Activated T-helper 2 cell treated with anti-CD3 and anti-CD28 coated beads, Interferon-gamma antibody, Interleukin-2, Interleukin-4, amounts not matched to agents 10 μg/mL and 5 μg/mL and 100 μg/mL, durations not matched to agents 14 hours and 24 hours and 36 hours (primary cell): Measurements from ENCODE around the gene ATF7. TPM values are rescaled to one million over a fixed set of nuclear protein-coding genes. Genes with fewer than 3 reads are reported as not detected.

Experiments
- DNase-seq: peaks from one replicate; pipeline ENCODE4 v3.0.0; 2021; ENCODE audit warnings: low spot score
- H3K27ac Mint-ChIP-seq: one replicate; pipeline ENCODE4 v1.8.0; 2021; ENCODE audit warnings: mixed read lengths
- H3K27me3 Mint-ChIP-seq: one replicate; pipeline ENCODE4 v1.8.0; 2021; ENCODE audit warnings: low read depth, mixed read lengths
- H3K36me3 Mint-ChIP-seq: one replicate; pipeline ENCODE4 v1.8.0; 2021; ENCODE audit warnings: low read depth, mixed read lengths
- H3K4me1 Mint-ChIP-seq: one replicate; pipeline ENCODE4 v1.8.0; 2021; ENCODE audit warnings: low read depth, mixed read lengths
- H3K4me3 Mint-ChIP-seq: one replicate; pipeline ENCODE4 v1.8.0; 2021; ENCODE audit warnings: low read depth, mild to moderate bottlenecking, moderate library complexity, mixed read lengths
- H3K9me3 Mint-ChIP-seq: one replicate; pipeline ENCODE4 v1.8.0; 2021; ENCODE audit warnings: mixed read lengths
- intact Hi-C: fragments of 100-400 bp; cut with micrococcal nuclease; formaldehyde crosslinking; loops from one replicate; pipeline ENCODE4 v1.15.1; 2023
- total RNA-seq: library from RNA; stranded (reverse); gene quantifications from 2 replicates; pipeline ENCODE4 v1.2.3, GENCODE V29; 2022

ATF7 gene
- total RNA-seq, 1 donor from 2014 or later: 32.0 TPM

DNA sequence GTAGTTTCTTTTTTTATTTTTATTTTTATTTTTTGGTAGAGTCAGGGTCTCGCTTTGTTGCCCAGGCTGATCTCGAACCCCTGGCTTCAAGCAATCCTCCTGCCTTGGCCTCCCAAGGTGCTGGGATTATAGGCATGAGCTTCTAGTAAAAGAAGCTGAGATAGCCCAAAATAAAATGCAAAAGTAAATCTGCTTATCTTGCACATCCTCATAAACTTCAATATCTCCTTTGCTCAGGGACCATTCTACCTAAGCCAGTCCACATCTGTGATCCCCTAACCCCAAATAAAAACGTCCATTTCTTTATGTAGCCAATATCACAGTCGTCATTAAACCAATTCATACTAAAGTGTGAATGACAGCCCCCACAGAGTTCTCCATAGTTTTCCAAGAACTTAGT is 36.3 kb downstream of the ATF7 start:
- intact Hi-C loops: no loop called here
- H3K27ac Mint-ChIP-seq: no peak overlapping the region
- H3K9me3 Mint-ChIP-seq: no peaks in the 10 kb centered on the region
- peaks cover 6% of the 10 kb centered on the region for H3K36me3 Mint-ChIP-seq
- H3K4me1 Mint-ChIP-seq: peaks cover 49% of the 10 kb centered on the region
- H3K27me3 Mint-ChIP-seq: no peaks in the 10 kb centered on the region
- no peak for DNase-seq
- H3K4me3 Mint-ChIP-seq: no peak overlapping the region

DNA sequence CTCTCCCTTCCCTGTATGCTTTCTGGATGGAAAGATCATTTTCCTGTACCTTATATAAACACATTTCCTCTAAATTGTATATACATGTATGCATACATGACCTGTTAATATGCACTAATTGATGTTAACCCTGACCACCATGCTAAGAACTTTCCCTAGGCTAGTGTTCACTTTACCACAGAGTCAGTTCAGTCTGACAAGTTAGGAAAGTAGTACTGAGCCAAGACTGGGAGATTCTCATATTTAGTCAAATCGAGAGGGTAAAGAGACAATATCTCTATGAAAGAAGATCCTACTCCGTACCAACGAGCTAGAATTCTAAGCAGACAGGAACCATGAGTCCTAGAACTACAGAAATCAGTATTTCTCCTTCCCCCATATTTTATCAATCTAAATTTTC is 36.8 kb downstream of the ATF7 start:
- peaks cover 6% of the 10 kb centered on the region for H3K36me3 Mint-ChIP-seq
- H3K4me3 Mint-ChIP-seq: no peak overlapping the region
- H3K27ac Mint-ChIP-seq: peak overlapping the region; percentile 44
- no peaks in the 10 kb centered on the region for H3K27me3 Mint-ChIP-seq
- intact Hi-C loops: no loop called here
- DNase-seq: no peak
- peaks cover 49% of the 10 kb centered on the region for H3K4me1 Mint-ChIP-seq
- no peaks in the 10 kb centered on the region for H3K9me3 Mint-ChIP-seq

DNA sequence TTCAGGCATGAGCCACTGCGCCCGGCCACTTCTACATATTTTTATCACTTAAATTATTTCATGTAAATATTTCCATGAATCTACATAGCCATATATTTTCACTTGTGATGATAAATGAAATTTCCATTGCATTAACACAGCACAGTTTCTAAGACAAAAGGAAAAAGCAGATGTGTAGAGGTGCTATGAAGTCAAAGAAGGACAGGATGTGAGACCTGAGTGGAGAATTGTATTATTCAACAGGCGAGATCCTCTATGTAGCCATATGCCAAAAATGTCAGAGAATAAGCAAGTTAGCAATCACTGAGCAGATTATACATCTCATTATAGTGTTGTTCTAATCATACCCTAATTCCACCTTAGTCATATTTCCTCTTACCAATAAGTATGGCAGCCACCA is 38.1 kb downstream of the ATF7 start:
- Mint-ChIP-seq H3K4me3 (no peak overlapping the region), H3K27me3 (no peaks in the 10 kb centered on the region), H3K27ac (no peak overlapping the region), H3K4me1 (peaks cover 49% of the 10 kb centered on the region), H3K9me3 (no peaks in the 10 kb centered on the region), H3K36me3 (peaks cover 10% of the 10 kb centered on the region)
- DNase-seq: no peak
- intact Hi-C loops: no loop called here

DNA sequence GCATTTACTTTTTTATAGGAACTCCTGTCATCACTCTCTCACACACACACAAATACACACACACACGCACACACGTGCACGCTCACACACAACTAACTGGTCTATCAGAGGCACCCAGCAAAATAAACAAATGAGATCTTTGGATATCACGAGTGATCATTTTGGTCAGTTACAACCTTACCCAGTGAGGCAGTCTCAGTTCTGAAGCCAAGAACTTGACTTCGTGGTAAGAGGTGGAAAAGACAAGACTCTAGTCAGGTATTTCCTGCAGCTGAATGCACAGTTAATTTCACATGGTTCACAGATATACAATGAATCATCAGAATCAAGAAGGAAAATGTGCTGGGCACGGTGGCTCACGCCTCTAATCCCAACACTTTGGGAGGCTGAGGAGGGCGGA is 39.4 kb downstream of the ATF7 start:
- no peaks in the 10 kb centered on the region for H3K27me3 Mint-ChIP-seq
- peaks cover 44% of the 10 kb centered on the region for H3K4me1 Mint-ChIP-seq
- intact Hi-C loops: no loop called here
- peaks cover 10% of the 10 kb centered on the region for H3K36me3 Mint-ChIP-seq
- no peak overlapping the region for H3K4me3 Mint-ChIP-seq
- peak overlapping the region; percentile 38 for H3K27ac Mint-ChIP-seq
- H3K9me3 Mint-ChIP-seq: no peaks in the 10 kb centered on the region
- DNase-seq: no peak

DNA sequence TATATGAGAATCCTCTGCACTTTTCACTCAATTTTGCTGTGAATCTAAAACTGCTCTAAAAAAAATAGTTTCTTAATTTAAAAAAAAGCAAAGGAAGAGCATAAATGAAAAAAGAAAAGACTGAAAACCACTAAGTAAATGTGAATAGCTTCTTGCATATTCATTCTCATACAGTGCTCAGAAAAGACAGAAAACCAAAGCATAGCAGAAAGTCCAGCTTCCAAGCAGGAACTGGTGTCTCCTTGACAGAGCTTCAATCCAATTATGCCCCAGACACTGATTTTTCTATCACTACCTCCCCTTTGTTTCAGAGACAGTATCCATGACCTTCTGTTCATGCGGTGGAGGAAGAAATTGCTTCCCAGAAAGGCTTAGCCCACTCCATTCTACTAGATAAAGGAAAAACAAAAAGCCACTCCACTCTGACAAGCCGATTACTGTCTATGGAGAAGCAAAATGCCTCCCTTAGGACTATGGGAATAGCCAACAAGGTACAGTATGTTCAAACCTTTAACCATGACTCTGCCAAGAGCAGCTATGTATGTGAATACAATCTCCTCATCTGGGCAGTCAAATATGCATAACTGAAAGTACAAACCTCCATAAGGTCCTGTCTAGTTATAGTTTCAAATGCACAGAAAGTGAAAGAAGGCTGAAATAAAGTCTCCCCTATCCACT is 40.6 kb downstream of the ATF7 start:
- no peaks in the 10 kb centered on the region for H3K9me3 Mint-ChIP-seq
- intact Hi-C loops: no loop called here
- no peaks in the 10 kb centered on the region for H3K27me3 Mint-ChIP-seq
- H3K4me1 Mint-ChIP-seq: peaks cover 47% of the 10 kb centered on the region
- DNase-seq: no peak
- H3K4me3 Mint-ChIP-seq: no peak overlapping the region
- H3K36me3 Mint-ChIP-seq: peaks cover 10% of the 10 kb centered on the region
- H3K27ac Mint-ChIP-seq: no peak overlapping the region

DNA sequence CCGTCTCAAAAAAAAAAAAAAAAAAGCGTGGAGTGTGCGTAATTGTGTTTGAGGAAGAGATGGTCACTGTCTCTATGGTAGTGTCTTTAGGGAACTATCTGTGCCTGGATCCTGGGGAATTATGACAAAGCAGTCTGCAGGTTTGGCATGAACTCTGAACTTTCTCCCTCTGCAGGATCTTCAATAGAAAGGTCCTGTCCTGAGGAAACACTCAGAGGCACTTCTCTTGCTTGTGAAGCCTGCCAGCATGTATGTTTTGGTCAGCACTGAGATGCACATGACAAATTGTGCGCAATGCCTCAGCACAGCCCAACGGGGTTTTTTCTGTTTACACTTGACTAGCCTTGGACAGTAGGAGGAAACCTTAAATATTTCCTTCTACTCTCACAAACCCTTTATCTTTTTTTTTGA is 46.6 kb downstream of the ATF7 start:
- Mint-ChIP-seq H3K27me3 (no peaks in the 10 kb centered on the region), H3K4me3 (no peak overlapping the region), H3K4me1 (peaks cover 32% of the 10 kb centered on the region), H3K27ac (no peak overlapping the region), H3K9me3 (no peaks in the 10 kb centered on the region), H3K36me3 (peaks cover 23% of the 10 kb centered on the region)
- intact Hi-C loops: loop anchor here (5.0 kb wide), 1 partner anchor 37 kb away; no protein-coding TSS in a partner anchor
- DNase-seq: no peak

DNA sequence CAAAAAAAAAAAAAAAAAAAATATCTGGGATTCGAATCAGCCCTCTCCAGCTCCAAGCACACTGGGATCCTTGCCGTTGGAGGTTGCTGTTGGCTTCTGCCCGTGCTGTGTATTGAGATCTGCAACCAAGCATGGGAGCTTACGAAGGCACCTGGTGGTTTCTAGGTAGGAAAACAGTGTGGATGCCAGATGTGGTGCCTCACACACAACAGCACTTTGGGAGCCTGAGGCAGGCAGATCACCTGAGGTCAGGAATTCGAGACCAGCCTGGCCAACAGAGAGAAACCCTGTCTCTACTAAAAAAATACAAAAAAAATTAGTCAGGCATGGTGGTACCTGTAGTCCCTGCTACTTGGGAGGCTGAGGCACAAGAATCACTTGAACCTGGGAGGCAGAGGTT is 47.4 kb downstream of the ATF7 start:
- no peak for DNase-seq
- intact Hi-C loops: loop anchor here (5.0 kb wide), 1 partner anchor 36 kb away; no protein-coding TSS in a partner anchor
- Mint-ChIP-seq H3K27me3 (no peaks in the 10 kb centered on the region), H3K27ac (peak overlapping the region; percentile 19), H3K4me1 (peaks cover 38% of the 10 kb centered on the region), H3K4me3 (no peak overlapping the region), H3K36me3 (peaks cover 26% of the 10 kb centered on the region), H3K9me3 (no peaks in the 10 kb centered on the region)

DNA sequence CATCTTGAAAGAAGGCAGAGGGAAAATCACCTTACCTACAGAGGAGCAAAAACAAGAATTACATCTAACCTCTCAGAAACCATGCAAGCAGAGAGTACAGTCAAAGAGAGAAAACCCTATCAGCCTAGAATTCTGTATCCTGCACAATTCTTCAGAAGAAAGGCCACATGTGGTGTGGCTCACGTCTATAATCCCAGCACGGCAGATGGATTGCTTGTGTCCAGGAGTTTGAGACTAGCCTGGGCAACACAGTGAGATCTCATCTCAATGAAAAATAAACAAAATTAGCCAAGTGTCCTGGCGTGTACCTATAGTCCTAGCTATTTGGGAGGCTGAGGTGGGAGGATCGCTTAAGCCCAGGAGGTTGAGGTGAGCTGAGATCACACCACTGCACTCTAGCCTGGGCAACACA is 48.2 kb downstream of the ATF7 start:
- Mint-ChIP-seq H3K4me1 (peaks cover 40% of the 10 kb centered on the region), H3K27ac (peak overlapping the region; percentile 66), H3K9me3 (no peaks in the 10 kb centered on the region), H3K36me3 (peaks cover 23% of the 10 kb centered on the region), H3K4me3 (peak overlapping the region; percentile 5), H3K27me3 (no peaks in the 10 kb centered on the region)
- intact Hi-C loops: loop anchor here (5.0 kb wide), 1 partner anchor 36 kb away; no protein-coding TSS in a partner anchor
- no peak for DNase-seq

DNA sequence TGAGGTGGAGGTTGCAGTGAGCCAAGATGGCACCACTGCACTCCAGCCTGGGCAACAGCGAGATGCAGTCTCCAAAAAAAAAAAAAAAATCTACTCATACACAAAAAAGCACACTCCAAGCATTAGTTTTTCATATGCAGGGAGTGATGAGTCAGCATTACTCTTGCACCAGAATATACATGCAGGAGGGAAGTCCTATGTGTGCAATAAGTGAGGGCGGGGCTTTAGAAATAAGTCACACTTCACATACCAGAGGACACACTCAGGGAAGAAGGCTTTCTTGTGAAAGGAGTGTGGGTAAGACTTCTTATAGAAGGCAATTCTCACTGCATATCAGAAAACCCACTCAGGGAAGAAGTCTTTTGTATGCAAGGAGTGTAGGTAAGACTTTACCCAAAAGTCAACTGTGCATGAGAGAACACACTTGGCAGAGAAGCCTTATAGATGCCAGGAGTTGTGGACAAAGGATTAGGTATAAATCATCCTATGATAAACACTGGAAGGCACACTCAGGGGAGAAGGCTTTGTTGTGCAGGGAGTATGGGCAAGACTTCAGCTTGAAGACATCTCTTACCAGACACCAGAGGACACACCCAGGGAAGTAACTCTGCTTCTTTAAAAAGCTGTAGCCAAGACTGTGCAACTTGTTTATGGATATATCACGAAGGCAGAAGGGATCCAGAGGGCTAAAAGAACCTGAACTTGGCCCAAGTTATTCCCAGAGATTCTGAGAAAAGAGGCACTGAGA is 50.5 kb downstream of the ATF7 start:
- Mint-ChIP-seq H3K27me3 (no peaks in the 10 kb centered on the region), H3K4me3 (no peak overlapping the region), H3K9me3 (no peaks in the 10 kb centered on the region), H3K36me3 (peaks cover 31% of the 10 kb centered on the region), H3K4me1 (peaks cover 47% of the 10 kb centered on the region), H3K27ac (peak overlapping the region; percentile 21)
- intact Hi-C loops: loop anchor here (5.0 kb wide), 1 partner anchor 33 kb away; no protein-coding TSS in a partner anchor
- no peak for DNase-seq

DNA sequence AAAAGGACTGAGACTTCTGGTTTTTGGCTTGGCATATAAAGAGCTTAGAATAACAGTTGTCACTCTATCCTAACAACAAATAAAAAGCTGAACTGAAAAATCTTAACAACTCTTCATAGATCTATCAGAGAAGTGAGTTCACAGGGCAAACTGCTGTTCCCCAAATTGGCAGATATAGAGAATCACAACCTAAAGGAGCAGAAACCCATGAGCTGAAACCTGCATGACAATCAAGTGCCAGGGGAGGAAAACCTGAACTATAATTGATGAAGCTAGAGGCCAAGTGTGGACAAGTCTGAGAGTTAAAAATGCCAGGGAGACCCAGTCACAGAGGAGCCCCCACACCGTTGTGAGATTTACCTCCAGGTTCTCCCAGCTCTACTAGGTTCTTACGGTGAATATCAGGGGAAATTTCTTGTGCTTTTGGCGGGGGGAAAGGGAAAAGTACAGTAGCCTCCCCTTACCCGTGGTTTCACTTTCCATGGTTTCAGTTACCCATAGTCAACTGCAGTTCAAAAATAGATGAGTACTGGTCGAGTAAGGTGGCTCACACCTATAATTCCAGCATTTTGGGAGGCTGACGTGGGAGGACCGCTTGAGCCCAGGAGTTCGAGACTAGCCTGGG is 53.9 kb downstream of the ATF7 start:
- Mint-ChIP-seq H3K9me3 (no peaks in the 10 kb centered on the region), H3K4me3 (no peak overlapping the region), H3K4me1 (peaks cover 53% of the 10 kb centered on the region), H3K36me3 (peaks cover 31% of the 10 kb centered on the region), H3K27me3 (no peaks in the 10 kb centered on the region), H3K27ac (no peak overlapping the region)
- no peak for DNase-seq
- intact Hi-C loops: no loop called here

DNA sequence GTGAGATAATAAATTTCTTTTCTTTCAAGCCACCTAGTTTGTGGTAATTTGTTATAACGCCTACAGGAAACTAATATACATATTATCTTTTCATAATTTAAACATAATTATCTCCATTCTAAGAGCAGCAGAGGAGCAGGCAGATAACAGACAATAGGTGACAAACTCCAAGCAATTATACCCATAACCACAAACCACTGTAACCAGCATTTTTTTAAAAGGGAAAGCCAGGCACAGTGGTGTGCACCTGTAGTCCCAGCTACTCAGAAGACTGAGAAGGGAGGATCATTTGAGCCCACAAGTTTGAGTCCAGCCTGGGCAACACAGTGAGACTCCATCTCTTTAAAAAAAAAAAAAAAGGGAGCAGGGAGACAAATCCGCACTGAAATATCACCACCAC is 54.9 kb downstream of the ATF7 start:
- Mint-ChIP-seq H3K4me3 (no peak overlapping the region), H3K36me3 (peaks cover 24% of the 10 kb centered on the region), H3K27ac (no peak overlapping the region), H3K27me3 (no peaks in the 10 kb centered on the region), H3K4me1 (peaks cover 44% of the 10 kb centered on the region), H3K9me3 (no peaks in the 10 kb centered on the region)
- intact Hi-C loops: no loop called here
- DNase-seq: no peak

DNA sequence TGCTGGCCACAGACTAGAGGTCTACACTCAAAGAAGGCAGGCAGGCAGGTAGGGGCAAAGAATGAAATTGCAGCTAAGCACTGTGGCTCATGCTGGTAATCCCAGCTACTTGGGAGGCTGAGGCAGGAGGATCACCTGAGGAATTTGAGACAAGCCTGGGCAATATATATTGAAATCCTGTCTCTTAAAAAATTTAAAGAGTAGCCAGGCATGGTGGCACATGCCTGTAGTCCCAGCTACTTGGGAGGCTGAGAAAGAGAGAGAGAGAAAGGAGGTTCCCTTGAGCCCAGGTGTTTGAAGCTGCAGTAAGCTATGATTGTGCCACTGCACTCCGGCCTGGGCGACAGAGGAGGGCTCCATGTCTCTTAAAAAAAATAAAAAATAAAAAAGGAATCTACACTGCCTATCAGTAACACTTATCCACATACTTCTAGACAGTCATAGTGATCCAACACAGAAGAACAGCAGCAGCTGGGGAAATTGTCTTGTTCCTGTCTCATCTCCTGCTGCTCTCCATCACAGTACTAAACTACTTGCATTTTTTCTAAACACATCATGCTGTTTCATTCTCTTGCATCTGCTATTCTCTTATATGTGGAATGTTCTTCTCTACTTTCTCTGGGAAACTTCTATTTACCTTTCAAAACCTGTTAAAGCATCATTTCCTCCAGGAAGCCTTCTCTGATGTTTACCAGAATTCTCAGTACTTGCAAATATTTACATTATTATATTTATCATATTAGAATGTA is 57.2 kb downstream of the ATF7 start:
- intact Hi-C loops: no loop called here
- Mint-ChIP-seq H3K9me3 (no peaks in the 10 kb centered on the region), H3K36me3 (peaks cover 20% of the 10 kb centered on the region), H3K4me3 (no peak overlapping the region), H3K27me3 (no peaks in the 10 kb centered on the region), H3K27ac (no peak overlapping the region), H3K4me1 (peaks cover 43% of the 10 kb centered on the region)
- DNase-seq: no peak
